Stimulated activated naive CD8-positive, alpha-beta T cell treated with anti-CD3 and anti-CD28 coated beads, Interleukin-15, Interleukin-2, amounts not matched to agents 100 U/mL and 50 U/mL, for 24 hours (primary cell): ENCODE data around the gene FGF18.

Experiments used
- ATAC-seq: fragments of 150-1000 bp; cut with Tn5 transposase; one replicate; pipeline ENCODE4 v1.10.0; 2021
- DNase-seq: peaks from one replicate; pipeline ENCODE4 v3.0.0; 2021

Gene FGF18

DNA sequence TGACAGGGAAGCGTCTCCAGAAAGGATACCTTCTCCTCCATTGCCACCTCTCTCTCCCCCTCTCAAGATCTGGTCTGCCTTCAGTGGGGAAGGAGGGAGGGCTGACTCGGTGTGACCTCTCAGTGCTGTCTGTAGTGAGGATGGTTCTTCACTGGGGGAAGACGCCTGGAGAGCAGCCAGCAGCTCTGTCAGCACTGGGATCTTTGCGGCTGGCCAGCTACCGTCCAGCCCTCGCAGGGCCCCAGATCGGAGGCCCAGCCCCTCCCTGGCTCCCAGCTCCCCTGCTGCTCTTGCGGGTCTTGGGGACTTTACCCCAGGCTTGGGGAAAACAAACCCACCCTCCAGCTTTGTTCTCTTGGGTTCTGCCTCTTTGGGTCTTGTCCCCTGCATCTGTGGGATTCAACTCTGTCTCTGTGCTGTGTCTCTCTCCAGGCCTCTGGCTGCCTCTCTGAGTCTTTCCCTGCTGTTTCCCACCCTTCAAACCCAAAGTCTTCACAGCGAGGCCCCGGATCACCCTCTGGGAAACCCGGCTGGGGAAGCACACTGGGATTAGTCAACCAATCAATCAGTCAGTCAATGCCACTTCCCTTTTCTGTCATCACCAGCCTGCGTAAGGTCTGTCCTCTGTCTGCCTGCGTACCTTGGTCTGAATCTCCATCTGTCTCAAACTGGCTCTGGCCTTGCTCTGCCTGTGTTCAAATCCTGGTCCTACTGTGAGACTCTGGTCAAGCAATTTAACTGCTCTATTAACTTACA lies 23.0 kb downstream of the FGF18 start:
- DNase-seq (no peak), ATAC-seq (no peak)

DNA sequence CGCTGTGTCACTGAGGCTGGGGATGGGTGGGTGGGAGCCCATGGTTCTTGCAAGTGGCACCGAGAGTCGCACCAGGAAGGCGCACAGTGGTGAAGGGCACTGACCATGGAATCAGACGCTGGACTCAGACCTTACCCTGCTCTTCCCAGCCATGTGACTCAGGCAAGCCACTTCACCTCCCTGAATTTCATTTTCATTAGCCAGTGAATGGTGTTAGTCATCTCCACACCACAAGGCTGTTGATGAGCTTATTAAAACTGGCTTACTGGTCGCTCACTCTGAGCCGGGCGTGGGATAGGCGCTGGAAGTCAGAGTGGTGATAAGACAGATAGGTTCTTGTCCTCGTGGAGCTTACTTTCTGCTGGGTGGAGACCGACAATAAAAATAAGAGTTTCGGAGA lies 25.1 kb downstream of the FGF18 start:
- DNase-seq, result no peak

DNA sequence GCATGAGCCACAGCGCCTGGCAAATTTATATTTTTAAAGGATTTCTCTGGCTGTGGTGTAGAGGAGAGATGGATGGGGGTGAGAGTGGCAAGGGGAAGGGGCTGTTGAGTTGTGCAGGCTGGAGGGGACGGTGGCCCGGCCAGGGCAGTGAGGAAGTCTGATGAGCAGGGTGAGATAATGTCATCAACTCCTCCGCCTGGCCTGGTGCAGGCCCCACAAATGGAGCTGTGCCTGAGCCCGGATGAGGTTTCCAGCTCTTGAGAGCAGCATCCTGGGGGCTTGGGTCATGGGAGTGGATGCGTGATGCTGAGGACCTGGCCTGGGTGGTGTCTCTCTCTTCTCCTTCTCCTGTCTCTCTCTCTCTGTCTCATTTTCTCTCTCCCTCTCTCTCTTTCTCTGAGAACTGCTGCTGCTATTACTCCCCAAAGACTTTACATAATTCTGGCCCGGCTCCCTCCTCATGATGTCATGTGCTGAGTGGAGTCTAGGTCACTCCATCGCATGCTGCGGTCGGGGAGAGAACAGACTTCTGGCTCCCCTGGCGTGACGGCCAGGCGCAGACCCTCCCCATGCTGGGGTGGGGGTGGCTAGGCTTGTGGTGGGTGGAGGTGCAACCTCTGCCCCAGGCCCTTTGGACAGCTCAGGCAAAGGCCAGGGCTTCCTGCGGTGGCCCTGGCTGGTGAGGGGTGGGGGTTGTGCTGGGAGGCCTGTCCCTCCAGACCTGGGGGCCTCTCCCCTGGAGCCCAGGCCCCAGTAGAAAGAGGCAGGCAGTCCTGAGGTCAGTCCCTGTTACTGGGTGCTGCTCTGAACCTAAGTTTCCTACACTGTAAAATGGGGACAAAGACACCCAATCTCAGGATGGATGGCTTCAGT lies 26.4 kb downstream of the FGF18 start:
- no peak for ATAC-seq
- no peak for DNase-seq

More for the DNA sequence above, 25.1 kb downstream of the FGF18 start:
- ATAC-seq, result no peak

DNA sequence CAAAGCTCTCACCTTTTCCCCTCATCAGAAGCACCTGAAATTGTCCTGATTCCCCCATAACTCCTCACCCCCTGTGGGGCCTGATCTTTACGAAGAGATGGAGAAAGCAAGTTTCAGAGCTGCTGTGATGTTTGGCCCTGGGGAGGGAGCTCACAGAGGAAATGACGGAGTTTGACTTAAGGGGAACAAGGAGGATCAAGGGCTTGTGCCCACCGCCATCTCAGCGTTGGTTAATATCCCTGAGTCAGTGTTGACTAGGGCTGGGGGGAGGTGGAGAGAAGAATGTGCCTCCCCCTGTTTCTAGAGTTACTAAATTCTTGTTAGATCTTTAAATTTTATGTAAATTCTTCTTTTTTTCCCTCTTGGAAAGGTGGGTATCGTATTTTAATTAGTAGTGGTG lies 27.8 kb downstream of the FGF18 start:
- ATAC-seq, result no peak
- no peak for DNase-seq

DNA sequence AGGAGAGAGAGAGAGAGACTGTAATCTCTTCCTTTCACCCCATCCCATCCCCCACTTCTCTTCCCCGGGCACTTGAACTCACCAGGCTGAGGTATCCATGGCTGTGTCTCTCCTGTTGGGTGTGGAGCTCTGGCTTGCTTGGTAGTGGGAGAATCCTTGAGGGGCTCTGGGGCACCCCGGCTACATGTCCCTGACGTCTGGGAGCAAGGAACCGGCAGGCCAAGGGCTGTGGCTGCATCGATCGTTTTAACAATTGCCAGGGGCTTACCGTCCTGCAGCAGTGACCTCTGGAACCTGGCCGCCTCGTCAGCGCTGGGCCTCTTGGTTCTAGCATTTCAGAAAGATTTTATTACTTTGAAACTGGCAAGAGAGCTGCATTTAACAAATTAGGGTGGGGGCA lies 30.0 kb downstream of the FGF18 start:
- ATAC-seq (no peak), DNase-seq (no peak)

DNA sequence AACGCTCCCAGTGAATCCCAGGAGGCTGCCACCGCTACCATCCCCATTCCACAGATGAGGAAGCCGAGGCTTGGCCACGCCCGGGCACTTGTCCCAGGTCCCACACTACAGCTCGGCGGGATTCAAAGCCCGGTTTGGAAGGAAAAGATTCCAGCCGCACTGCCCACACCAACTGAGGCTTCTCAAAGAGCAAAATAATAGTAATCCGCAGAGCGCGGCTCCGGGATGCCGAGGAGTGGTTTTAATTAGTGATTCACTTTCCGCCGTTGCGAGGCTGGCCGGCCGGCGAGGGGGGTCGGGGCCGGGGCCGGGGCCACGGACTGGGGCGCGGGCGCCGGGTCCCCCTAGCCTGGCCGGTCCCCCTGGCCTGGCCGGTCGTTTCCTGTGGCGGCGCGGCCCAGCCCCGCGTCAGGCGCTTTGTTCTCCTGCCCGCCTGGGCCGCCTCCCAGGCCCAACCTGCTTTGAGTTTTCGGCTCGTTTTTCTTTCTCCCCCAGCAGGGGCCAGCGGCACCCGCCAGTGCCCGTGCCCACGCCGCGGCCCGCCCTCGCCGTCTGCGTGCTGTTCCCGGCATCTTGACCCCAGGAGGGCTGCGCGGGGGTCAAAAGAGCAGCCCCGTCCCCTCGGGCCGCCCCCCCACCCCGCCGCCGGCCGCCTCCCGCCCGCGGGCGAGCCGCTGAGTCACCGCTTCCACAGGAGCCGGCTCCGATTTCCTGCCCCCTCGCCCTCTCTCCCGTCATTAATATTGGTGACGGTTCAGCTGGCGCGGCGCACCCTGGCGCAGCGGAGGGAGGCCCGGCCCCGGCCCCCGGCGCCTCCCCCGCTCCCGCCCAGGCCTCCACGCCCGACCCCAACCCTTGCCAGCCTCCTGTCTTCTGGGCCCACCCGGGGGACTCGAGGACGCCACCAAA lies 31.2 kb downstream of the FGF18 start:
- peak; percentile 55 for ATAC-seq
- DNase-seq, result peak; percentile 44

DNA sequence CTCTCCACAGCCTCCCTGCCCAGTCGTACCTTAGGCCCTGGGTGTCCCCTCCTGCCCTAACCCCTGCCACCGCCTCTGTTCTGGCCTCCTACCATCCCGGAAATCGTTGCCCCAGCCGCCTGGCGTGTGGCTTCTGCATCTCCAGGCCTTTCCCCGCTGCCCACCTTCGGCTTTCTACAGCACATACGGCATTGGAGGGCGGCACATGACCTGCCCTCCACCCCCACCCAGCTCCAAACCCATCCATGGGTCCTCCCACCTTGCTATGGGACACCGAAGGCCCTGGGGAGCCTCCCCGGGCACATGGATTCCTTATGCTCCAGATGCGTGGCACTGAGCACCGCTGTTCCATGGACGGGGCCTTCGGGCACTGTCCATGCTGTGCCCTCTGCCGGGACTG lies 32.0 kb downstream of the FGF18 start:
- ATAC-seq (no peak), DNase-seq (no peak)

DNA sequence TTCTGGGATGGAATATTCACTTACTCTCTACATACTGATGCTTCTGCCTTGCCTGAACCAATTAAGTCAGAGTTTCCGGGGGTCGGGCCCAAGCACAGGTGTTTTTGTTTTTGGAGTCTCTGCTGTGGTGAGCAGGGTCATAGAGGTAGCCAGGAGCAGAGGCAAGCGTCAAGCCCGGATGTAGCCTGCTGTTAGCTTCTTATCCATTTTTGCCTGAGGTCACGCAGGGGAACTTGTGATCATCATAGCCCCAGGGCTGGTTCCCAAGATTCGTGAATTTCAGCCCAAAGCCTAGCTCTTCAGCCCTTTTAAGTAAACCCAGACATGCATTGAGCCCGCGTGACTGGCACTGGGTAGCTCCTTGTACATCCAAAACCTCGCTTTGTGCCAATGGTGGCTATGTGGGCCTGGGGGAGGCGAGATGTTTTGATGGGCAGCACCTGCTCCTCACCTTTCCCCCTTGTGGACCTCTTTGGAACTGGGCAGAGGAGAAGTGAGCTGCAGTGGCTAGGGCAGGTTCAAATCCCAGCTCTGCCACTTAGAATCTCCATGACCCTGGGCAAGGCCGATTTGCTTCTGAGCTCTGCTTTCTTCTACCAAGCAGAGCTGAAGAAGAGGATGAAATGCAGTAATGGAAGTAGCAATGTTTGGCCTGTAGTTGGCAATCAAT lies 33.7 kb downstream of the FGF18 start:
- DNase-seq (no peak), ATAC-seq (no peak)

DNA sequence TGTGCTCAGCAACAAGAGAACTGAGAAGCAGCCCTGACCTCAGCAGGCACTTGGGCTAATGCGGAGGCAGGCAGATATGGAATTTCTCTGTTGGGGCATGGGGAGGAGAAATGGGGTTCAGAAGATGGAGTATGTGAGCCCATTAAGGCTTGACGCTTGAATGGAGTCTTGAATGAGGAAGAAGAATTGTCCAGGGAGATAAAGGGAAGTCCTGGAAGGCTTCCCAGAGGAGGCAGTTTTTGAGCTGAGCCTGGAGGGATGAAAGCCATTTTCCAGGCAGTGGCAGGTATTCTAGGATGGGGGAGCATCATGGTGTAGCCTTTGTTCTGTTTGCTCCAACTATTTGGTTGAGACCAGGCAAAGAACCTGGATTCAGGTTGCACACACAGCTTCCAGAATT lies 34.5 kb downstream of the FGF18 start:
- no peak for ATAC-seq
- no peak for DNase-seq

DNA sequence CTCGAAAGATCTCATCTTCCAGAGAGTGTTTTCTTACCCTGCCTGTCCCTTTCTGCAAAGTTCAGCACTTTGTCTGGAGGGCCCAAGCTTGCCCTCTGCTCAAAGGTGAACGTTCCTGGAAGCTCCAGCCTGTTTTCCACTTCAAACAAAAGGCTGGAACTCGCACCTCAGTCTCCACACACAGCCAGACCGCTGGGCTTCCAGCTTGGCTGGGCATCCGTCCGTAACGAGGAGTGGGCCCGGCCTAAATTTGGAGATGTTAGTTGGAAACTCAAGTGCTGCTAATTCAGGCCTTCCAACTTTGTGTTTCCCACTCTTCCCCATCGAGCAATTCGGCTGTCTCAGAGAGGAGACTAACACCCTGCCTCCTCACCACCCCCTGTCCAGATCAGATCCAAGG lies 35.1 kb downstream of the FGF18 start:
- DNase-seq (no peak), ATAC-seq (no peak)

DNA sequence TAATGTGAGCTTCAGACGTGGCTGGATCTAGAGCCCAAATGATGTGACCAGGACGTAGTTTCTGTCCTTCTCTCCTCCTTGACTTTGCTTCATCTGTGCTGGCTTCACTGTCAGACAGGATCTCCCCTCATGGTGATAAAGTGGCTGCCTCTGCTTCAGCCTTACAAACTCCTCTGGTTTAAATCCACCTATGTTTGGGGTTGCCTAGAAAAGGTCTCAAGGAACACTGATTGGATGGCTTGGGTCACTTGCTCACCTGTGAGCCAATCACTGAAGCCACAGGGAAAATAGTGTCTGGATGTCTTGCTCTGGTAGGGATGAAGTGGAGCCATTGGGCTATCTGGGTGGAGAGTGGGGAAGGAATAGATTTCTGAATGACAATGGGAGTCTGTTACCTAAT lies 36.1 kb downstream of the FGF18 start:
- ATAC-seq, result no peak
- no peak for DNase-seq

DNA sequence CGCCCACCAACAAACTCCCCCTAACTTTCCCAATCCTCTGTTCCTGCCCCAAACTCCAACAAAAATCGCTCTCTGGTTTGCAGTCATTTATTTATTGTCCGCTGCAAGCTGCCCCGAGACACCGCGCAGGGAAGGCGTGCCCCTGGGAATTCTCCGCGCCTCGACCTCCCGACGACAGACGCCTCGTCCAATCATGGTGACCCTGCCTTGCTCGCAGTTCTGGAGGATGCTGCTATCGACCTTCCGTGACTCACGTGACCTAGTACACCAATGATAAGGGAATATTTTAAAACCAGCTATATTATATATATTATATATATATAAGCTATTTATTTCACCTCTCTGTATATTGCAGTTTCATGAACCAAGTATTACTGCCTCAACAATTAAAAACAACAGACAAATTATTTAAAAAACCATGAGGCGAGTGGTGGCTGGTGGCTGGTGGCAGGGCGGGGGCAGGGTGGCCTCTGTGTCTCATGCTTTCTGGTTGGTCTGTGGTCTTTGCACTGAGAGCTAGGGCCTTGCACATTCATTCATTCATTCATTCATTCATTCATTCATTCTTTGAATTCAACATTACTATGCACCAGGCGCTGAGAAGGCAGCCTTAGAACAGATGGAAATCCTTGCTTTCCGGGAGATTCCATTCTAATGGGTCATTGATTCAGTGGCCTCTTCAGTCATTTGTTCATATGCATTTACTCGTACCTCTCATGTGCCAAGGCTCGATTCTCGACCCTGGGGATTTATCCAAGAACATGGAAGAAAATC lies 37.9 kb downstream of the FGF18 start:
- no peak for ATAC-seq

DNA sequence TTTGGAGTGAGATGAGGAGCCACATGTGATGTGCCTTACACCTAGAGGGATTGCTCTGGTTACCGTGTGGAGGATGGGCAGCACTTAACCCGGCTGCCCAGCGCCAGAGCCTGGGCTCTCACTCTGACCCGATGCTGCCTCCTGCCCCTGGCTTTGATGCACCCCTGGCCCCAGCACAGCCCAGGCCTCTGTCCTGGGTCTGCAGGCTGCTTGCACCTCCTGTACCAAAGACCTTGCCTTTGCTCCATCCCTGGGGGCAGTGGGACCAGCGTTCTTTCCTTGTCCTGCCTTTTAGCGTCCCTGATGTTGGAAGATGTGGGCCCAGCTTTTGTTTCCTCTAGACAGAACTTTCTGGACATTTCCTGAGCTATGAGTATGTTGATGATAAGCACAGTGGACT lies 40.4 kb downstream of the FGF18 start:
- ATAC-seq, result no peak
- no peak for DNase-seq

More for the DNA sequence above, 37.9 kb downstream of the FGF18 start:
- DNase-seq, result no peak

DNA sequence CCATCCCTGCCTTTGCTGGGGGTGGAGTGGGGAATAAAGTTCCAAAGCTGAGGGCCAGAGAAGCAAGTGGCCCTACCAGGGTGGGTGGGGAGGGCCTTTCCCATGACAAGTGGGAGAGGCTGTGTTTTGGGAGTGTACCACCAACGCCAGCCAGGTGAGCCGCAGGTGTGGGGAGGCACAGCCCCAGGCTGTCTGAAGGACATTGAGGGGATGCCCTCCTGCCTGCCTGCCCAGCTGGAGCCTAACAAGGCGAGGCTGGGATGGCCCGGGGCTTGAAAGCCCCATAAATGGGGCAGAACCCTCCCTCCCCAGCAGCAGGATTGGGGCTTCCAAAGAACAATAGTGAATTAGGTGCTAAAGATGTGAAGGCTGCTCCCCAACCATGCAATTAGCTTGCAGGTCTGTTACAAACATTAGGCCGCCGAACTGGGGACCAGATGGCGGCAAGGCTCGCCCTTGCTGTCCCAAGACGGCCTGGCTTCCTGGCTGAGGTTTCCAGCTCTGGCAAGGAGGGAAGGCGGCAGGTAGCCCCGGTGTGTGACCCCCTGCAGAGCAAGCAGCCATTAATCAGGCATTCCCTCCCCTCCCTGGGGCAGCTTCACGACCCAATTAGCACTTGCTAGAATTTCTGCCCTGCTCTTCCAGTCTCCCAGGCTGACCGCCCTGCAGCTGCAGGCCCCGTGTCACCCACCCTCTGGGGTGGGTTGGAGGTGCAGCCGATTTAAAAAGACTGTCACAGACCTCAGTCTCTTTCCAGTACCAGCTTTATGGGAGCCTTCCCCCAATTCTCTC lies 42.9 kb downstream of the FGF18 start:
- ATAC-seq (no peak), DNase-seq (no peak)

DNA sequence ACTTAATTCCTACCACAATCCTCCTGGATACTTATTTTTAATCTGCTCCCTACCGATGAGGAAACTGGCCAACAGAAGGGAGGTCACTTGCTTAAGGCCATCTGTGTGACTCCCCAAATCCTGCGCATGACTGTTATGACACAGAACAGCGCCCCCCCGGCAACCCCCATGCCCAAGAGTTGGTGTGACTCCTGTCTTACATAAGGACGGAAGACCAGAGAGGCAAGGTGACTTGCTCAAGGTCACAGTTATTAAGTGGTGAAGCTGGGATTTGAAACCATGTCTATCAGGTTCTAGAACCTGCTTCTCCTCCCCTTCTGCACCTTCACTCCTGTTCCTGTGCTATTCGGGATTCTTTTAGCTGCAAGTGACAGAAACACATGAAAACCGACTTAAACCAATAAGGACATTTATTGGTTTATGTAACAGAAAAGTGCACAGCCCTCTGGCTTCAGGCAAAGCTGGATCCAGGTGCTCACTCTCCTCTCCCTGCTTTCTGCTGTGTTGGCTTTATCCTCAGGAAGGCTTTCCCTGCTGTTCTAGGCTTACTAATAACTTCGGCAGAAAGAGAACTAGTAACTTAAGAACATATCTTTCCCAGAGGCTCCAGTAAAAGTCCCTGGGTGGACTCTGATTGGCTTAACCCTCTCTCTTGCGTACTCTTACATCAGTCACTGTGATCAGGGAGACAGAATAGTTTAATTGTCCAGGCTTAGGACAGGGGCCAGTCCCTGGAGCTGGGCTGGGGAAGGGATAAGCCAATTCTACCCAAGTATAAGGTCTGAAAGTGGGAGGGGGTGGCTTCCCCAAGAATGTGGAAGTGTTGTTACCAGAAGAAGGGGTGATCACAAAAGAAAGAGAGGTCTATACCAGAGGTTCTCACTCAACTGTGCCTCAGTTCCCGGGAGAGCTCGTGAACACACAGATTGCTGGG lies 43.7 kb downstream of the FGF18 start:
- DNase-seq, result no peak
- ATAC-seq, result no peak

DNA sequence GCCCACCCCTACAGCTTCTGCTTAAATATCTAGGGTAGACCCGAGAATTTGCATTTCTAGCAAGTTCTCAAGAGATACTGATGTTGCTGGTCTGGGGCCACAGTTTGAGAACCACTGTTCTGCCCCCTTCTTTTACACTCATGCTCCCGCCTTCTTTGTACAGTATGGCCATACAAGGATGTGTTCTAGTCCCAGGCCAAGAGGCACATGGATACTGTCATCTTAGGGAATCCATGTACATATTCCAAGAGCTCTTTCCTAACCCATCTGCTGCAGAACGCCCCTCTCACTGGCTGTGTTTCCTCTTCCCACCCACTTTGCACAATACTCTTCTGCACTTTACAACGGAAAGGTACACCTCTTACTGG lies 44.4 kb downstream of the FGF18 start:
- no peak for ATAC-seq
- DNase-seq, result no peak

DNA sequence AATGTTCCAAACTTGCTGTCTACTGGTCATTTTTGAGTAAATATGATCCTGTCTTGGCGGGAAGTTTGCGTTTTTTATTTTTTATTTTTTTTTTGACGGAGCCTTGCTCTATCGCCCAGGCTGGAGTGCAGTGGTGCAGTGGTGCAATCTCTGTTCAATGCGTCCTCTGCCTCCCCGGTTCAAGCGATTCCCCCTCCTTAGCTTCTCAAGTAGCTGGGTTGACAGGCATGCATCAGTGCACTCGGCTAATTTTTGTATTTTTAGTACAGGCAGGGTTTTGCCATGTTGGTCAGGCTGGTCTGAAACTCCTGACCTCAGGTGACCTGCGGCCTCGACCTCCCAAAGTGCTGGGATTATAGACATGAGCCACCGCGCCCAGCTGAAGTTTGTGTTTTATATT lies 45.4 kb downstream of the FGF18 start:
- ATAC-seq, result no peak
- no peak for DNase-seq

DNA sequence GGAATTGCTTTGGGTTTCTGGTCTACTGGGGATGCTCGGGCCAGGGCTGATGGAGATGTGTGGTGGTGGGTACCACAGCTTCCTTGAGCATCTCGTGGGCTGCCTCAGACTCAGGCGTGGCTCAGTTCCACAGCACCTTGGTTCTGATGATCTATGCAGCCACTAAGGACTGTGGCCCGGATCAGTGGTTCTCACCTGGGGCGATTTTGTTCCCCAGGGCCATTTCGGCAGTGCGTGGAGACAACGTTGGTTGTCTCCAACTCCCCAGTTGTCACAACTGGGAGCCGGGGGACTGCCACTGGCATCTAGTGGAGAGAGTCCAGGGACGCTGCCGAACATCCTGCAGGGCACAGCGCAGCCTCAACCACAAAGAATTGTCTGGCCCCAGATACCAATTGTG lies 47.7 kb downstream of the FGF18 start:
- no peak for DNase-seq
- ATAC-seq, result no peak

DNA sequence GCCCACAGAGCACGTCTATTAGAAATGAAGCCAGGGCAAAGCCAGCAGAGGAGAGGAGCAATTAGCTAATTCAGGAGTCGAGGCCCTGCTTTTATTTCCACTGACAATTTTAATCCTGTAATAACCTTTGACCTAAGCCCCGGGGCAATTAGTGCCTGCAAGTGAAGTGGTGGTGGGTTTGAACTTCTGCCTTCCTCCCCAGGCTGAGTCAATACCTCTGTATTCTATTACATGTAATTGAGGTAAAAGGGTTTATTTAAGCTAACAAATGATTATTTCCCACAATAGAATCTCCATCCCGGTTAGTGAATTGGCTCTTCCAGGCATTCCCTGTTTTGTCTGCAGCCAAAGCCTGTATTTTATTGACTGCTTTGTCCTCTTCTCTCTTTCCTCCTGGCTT lies 49.9 kb downstream of the FGF18 start:
- ATAC-seq (no peak), DNase-seq (no peak)
